ENCODE results near the gene TMPRSS5. TPM values are rescaled to one million over a fixed set of nuclear protein-coding genes. Genes with fewer than 3 reads are reported as not detected.

The TMPRSS5 gene
- total RNA-seq, 2 experiments from 2014 or later: 0.81 to 1.6 TPM

DNA sequence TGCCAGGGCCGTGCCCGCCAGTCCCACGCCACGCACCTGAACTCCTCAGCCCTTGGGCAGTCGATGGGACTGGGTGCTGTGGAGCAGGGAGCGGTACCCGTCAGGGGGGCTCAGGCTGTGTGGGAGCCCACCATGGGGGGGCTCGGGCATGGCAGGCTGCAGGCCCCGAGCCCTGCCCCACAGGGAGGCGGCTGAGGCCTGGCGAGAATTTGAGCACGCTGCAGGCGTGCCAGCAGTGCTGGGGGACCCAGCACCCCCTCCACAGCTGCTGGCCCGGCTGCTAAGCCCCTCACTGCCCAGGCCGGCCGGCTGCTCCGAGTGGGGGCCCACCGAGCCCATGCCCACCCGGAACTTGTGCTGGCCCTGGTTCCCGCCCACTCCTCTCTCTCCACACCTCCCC lies 56.8 kb downstream of the TMPRSS5 start:
- no peak overlapping the region for H3K27ac ChIP-seq (ENCODE audit: low read depth in 1 of 2, low read length in 2 of 2)
- CTCF ChIA-PET: no interaction called here
- H3K4me3 ChIP-seq (ENCODE audit: low read length): no peak overlapping the region
- ATAC-seq (ENCODE audit: poor library complexity) (no peak), DNase-seq (no peak)
- H3K27ac Mint-ChIP-seq: no peak overlapping the region
- peaks cover 19% of the 10 kb centered on the region for H3K27me3 Mint-ChIP-seq
- peaks cover 0 to 8% of the 10 kb centered on the region in 2 experiments for H3K9me3 ChIP-seq (ENCODE audit: control insufficient read depth in 1 of 2, insufficient read depth in 1 of 2, low read length in 2 of 2)
- TF ChIP-seq, protein P1, sequence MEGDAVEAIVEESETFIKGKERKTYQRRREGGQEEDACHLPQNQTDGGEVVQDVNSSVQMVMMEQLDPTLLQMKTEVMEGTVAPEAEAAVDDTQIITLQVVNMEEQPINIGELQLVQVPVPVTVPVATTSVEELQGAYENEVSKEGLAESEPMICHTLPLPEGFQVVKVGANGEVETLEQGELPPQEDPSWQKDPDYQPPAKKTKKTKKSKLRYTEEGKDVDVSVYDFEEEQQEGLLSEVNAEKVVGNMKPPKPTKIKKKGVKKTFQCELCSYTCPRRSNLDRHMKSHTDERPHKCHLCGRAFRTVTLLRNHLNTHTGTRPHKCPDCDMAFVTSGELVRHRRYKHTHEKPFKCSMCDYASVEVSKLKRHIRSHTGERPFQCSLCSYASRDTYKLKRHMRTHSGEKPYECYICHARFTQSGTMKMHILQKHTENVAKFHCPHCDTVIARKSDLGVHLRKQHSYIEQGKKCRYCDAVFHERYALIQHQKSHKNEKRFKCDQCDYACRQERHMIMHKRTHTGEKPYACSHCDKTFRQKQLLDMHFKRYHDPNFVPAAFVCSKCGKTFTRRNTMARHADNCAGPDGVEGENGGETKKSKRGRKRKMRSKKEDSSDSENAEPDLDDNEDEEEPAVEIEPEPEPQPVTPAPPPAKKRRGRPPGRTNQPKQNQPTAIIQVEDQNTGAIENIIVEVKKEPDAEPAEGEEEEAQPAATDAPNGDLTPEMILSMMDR (IDR thresholded peaks at IDR 0.05): no peak
- H3K36me3 ChIP-seq (ENCODE audit: insufficient read depth, low read length): no peaks in the 10 kb centered on the region
- H3K4me1 ChIP-seq (ENCODE audit: insufficient read depth, low read length): no peaks in the 10 kb centered on the region
- no peaks in the 10 kb centered on the region for H3K4me1 Mint-ChIP-seq (ENCODE audit: low read depth)
- intact Hi-C loops (cut with DNase I, micrococcal nuclease): no loop called here
- H3K4me3 Mint-ChIP-seq: no peak overlapping the region
- no peaks in the 10 kb centered on the region for H3K36me3 Mint-ChIP-seq (ENCODE audit: low read depth)
- POLR2A ChIA-PET: no interaction called here
- no peaks in the 10 kb centered on the region for H3K9me3 Mint-ChIP-seq
- H3K27me3 ChIP-seq (ENCODE audit: control insufficient read depth in 1 of 2, insufficient read depth in 2 of 2, low read length in 2 of 2): peaks cover 0 to 5% of the 10 kb centered on the region in 2 experiments

DNA sequence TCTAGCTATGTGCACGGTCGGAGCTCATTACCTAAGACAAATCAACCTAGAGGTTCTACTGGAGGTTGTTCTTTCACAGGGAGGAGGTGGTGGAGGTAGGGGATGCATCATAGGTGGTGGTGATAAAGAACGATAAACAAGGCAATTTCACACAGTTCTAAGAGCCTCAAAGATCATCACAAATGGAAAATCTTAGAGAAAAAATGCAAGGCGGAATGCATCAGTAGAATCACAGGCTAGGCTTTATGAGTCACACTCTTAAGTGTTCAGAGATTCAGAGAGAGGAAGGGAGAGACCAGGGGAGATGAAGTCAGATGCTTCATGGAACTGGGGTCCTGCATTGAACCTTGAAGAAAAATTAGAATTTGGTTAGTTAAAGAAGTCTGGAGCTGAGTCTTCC lies 58.3 kb downstream of the TMPRSS5 start:
- Histone ChIP-seq H3K36me3 (ENCODE audit: insufficient read depth, low read length) (no peaks in the 10 kb centered on the region), H3K27me3 (ENCODE audit: control insufficient read depth in 1 of 2, insufficient read depth in 2 of 2, low read length in 2 of 2) (peaks cover 0 to 5% of the 10 kb centered on the region in 2 experiments), H3K27ac (ENCODE audit: low read depth in 1 of 2, low read length in 2 of 2) (no peak overlapping the region), H3K9me3 (ENCODE audit: control insufficient read depth in 1 of 2, insufficient read depth in 1 of 2, low read length in 2 of 2) (peaks cover 0 to 8% of the 10 kb centered on the region in 2 experiments), H3K4me1 (ENCODE audit: insufficient read depth, low read length) (no peaks in the 10 kb centered on the region), H3K4me3 (ENCODE audit: low read length) (no peak overlapping the region)
- POLR2A ChIA-PET: no interaction called here
- CTCF ChIA-PET: no interaction called here
- H3K9me3 Mint-ChIP-seq: no peaks in the 10 kb centered on the region
- intact Hi-C loops (cut with DNase I, micrococcal nuclease): no loop called here
- no peak overlapping the region for H3K4me3 Mint-ChIP-seq
- no peaks in the 10 kb centered on the region for H3K4me1 Mint-ChIP-seq (ENCODE audit: low read depth)
- DNase-seq (no peak), ATAC-seq (ENCODE audit: poor library complexity) (no peak)
- no peaks in the 10 kb centered on the region for H3K36me3 Mint-ChIP-seq (ENCODE audit: low read depth)
- TF ChIP-seq, protein P1 (IDR thresholded peaks at IDR 0.05): no peak
- no peak overlapping the region for H3K27ac Mint-ChIP-seq
- peaks cover 7% of the 10 kb centered on the region for H3K27me3 Mint-ChIP-seq

DNA sequence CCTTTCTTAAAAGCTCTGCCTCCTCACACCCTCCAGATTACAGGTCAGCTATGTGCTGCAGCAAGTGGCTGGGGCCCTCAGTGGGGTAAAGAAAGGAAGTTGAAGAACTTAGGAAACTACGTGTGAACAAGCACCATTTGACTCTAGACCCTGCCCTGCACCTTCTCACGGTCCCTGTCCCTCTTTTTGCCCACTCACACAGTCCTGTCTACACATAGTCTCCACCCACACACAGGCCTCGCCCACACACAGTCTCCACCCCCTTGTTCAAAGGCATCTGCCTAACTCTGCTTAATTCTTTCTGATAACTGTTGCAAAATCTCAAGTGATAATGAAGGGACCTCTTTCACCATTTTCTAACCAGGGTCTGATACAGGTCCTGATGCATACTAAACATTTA lies 59.0 kb downstream of the TMPRSS5 start:
- ATAC-seq (ENCODE audit: poor library complexity) (no peak), DNase-seq (no peak)
- POLR2A ChIA-PET: no interaction called here
- no peaks in the 10 kb centered on the region for H3K4me1 ChIP-seq (ENCODE audit: insufficient read depth, low read length)
- CTCF ChIA-PET: no interaction called here
- H3K9me3 ChIP-seq (ENCODE audit: control insufficient read depth in 1 of 2, insufficient read depth in 1 of 2, low read length in 2 of 2): peaks cover 0 to 8% of the 10 kb centered on the region in 2 experiments
- no peak overlapping the region for H3K4me3 ChIP-seq (ENCODE audit: low read length)
- Mint-ChIP-seq H3K36me3 (ENCODE audit: low read depth) (no peaks in the 10 kb centered on the region), H3K4me1 (ENCODE audit: low read depth) (no peaks in the 10 kb centered on the region), H3K9me3 (no peaks in the 10 kb centered on the region), H3K4me3 (no peak overlapping the region), H3K27ac (no peak overlapping the region), H3K27me3 (peaks cover 7% of the 10 kb centered on the region)
- H3K27ac ChIP-seq (ENCODE audit: low read depth in 1 of 2, low read length in 2 of 2): no peak overlapping the region
- TF ChIP-seq, protein P1 (IDR thresholded peaks at IDR 0.05): no peak
- intact Hi-C loops (cut with DNase I, micrococcal nuclease): no loop called here
- peaks cover 0 to 3% of the 10 kb centered on the region in 2 experiments for H3K27me3 ChIP-seq (ENCODE audit: control insufficient read depth in 1 of 2, insufficient read depth in 2 of 2, low read length in 2 of 2)
- no peaks in the 10 kb centered on the region for H3K36me3 ChIP-seq (ENCODE audit: insufficient read depth, low read length)

All from CD4-positive, alpha-beta T cell (primary cell).